HepG2 (cell line): Measurements from ENCODE around the gene PAFAH1B1. TPM values are rescaled to one million over a fixed set of nuclear protein-coding genes. Genes with fewer than 3 reads are reported as not detected.

Experiments
- DMAP1 ChIP-seq: IDR thresholded peaks from 2 replicates; pipeline ENCODE4 v1.6.1; 2016
- EP300 ChIP-seq, 3 experiments: sonication (generic) in 1 of 3; formaldehyde crosslinking in 1 of 3; IDR thresholded peaks; 2 replicates each; pipeline versions ENCODE4 v1.5.1 to v1.6.1; 2011 to 2020; ENCODE audit warnings: low read depth in 2 of 3, low read length in 2 of 3, borderline replicate concordance in 1 of 3, improper control_type of control experiment in 1 of 3, mild to moderate bottlenecking in 1 of 3, missing genetic modification reagents in 1 of 3, moderate library complexity in 1 of 3
- GABPA ChIP-seq, 2 experiments: IDR thresholded peaks; 2 replicates each; pipeline ENCODE4 v1.6.1; 2011 to 2016; ENCODE audit warnings: low read depth in 2 of 2, low read length in 1 of 2, missing biosample characterization in 1 of 2, missing genetic modification characterization in 1 of 2
- JARID2 ChIP-seq: sonication (generic); formaldehyde crosslinking; IDR thresholded peaks from 2 replicates; pipeline ENCODE4 v1.8.1; 2023; ENCODE audit warnings: missing genetic modification reagents, inconsistent platforms; ENCODE audit not compliant: insufficient replicate concordance
- KDM1A ChIP-seq: IDR thresholded peaks from 2 replicates; pipeline ENCODE4 v1.6.1; 2016; ENCODE audit warnings: missing compliant biosample characterization
- KLF15 ChIP-seq: sonication (generic); formaldehyde crosslinking; IDR thresholded peaks from 2 replicates; pipeline ENCODE4 v1.8.1; 2023; ENCODE audit warnings: borderline replicate concordance, mild to moderate bottlenecking, inconsistent platforms, missing genetic modification reagents, mixed read lengths
- MAF1 ChIP-seq: sonication (generic); formaldehyde crosslinking; IDR thresholded peaks from 2 replicates; pipeline ENCODE4 v1.5.0; 2020; ENCODE audit warnings: missing genetic modification reagents, borderline replicate concordance
- MED1 ChIP-seq: sonication (generic); formaldehyde crosslinking; IDR thresholded peaks from 2 replicates; pipeline ENCODE4 v1.4.0; 2020; ENCODE audit warnings: missing genetic modification reagents
- MED13 ChIP-seq: sonication (generic); formaldehyde crosslinking; IDR thresholded peaks from 2 replicates; pipeline ENCODE4 v1.5.0; 2020; ENCODE audit warnings: missing genetic modification reagents
- MEIS1 ChIP-seq: sonication (generic); formaldehyde crosslinking; IDR thresholded peaks from 2 replicates; pipeline ENCODE4 v1.9.0; 2021; ENCODE audit warnings: mild to moderate bottlenecking, missing genetic modification reagents, moderate library complexity, borderline replicate concordance
- MIXL1 ChIP-seq: IDR thresholded peaks from 2 replicates; pipeline ENCODE4 v1.6.1; 2016
- RBFOX2 ChIP-seq: fragments of 200-400 bp; formaldehyde crosslinking; IDR thresholded peaks from 2 replicates; pipeline ENCODE4 v1.6.1; 2017; ENCODE audit warnings: low read depth, mild to moderate bottlenecking, low read length
- RCOR2 ChIP-seq: IDR thresholded peaks from 2 replicates; pipeline ENCODE4 v1.6.1; 2016; ENCODE audit warnings: missing biosample characterization, missing genetic modification reagents
- RFX3 ChIP-seq: IDR thresholded peaks from 2 replicates; pipeline ENCODE4 v1.6.1; 2016; ENCODE audit warnings: missing biosample characterization, missing genetic modification reagents
- TGIF2 ChIP-seq: IDR thresholded peaks from 2 replicates; pipeline ENCODE4 v1.6.1; 2016; ENCODE audit warnings: control low read depth, missing compliant biosample characterization
- ZFYVE20 ChIP-seq: sonication (generic); formaldehyde crosslinking; IDR thresholded peaks from 2 replicates; pipeline ENCODE4 v1.8.0; 2023; ENCODE audit warnings: low read depth, mild to moderate bottlenecking, moderate library complexity, missing genetic modification reagents, borderline replicate concordance
- ZKSCAN5 ChIP-seq: sonication (generic); formaldehyde crosslinking; IDR thresholded peaks from 2 replicates; pipeline ENCODE4 v1.5.1; 2020; ENCODE audit warnings: mild to moderate bottlenecking, missing genetic modification reagents
- ZNF138 ChIP-seq: sonication (generic); formaldehyde crosslinking; IDR thresholded peaks from 2 replicates; pipeline ENCODE4 v1.5.0; 2020; ENCODE audit warnings: mild to moderate bottlenecking, low read depth, missing genetic modification reagents
- ZNF503 ChIP-seq: sonication (generic); formaldehyde crosslinking; IDR thresholded peaks from 2 replicates; pipeline ENCODE4 v1.4.0; 2020; ENCODE audit warnings: missing genetic modification reagents
- ZNF816 ChIP-seq: sonication (generic); formaldehyde crosslinking; IDR thresholded peaks from 2 replicates; pipeline ENCODE4 v1.8.0; 2022; ENCODE audit warnings: missing genetic modification reagents, mild to moderate bottlenecking, borderline replicate concordance
- polyA plus RNA-seq, 8 experiments: library from polyadenylated mRNA; depleted of rRNA in 3 of 8; stranded (reverse) in 7 of 8; unstranded in 1 of 8; fragments of >200 nt; fragmentation: Illumina TruSeq in 4 of 8; extraction: Trizol in 4 of 8; gene quantifications; 2 replicates each; pipeline versions ENCODE4 v1.2.1 to v1.2.3, GENCODE V29; 2011 to 2016; ENCODE audit warnings: low read depth in 4 of 8, missing spikeins in 1 of 8, mixed read lengths in 1 of 8; ENCODE audit not compliant: insufficient read depth in 1 of 8
- total RNA-seq, 5 experiments: library from RNA; depleted of rRNA; stranded (reverse); fragments of >200 nt; fragmentation: Illumina TruSeq; extraction: Trizol; gene quantifications; 2 replicates each; pipeline ENCODE4 v1.2.3, GENCODE V29; 2016; ENCODE audit warnings: low read depth in 1 of 5
- TF ChIP-seq, protein P1 (sequence below): sonication (generic); formaldehyde crosslinking; IDR thresholded peaks from 2 replicates; pipeline ENCODE4 v1.4.0; 2020; ENCODE audit warnings: missing genetic modification reagents
- TF ChIP-seq, protein P2 (sequence below): sonication (generic); formaldehyde crosslinking; IDR thresholded peaks from 2 replicates; pipeline ENCODE4 v1.4.0; 2020; ENCODE audit warnings: mild to moderate bottlenecking, missing genetic modification reagents

Gene PAFAH1B1
- total and polyA plus RNA-seq, 2 of the 13 experiments (the other 11 are each of a cell fraction or from before 2014, with no cell fraction given), result 46.0 to 64.9 TPM

GRCh38 chr17:2710803-2711607, 117.6 kb downstream of the PAFAH1B1 start (continued):
- TF ChIP-seq KDM1A (CRISPR knock-in tag) (no peak), ZFYVE20 (CRISPR knock-in tag) (0 out of 2 replicates have a peak, but pooled peaks have one; percentile 55), DMAP1 (0 out of 2 replicates have a peak, but pooled peaks have one; percentile 31), MAF1 (CRISPR knock-in tag) (no peak), KLF15 (CRISPR knock-in tag) (peak; percentile 38; the same call in 1 of the 2 replicates), ZNF816 (CRISPR knock-in tag) (no peak), JARID2 (CRISPR knock-in tag) (no peak), RBFOX2 (peak; percentile 86), ZNF138 (peak; percentile 24; the same call in 1 of the 2 replicates), TGIF2 (CRISPR knock-in tag) (peak; percentile 92), MED13 (CRISPR knock-in tag) (peak; percentile 75; the same call in 1 of the 2 replicates), EP300 (IDR thresholded peaks at IDR 0.05; ENCODE audit: low read depth in 2 of 2, low read length in 2 of 2) (peak in 1 of 2 experiments; percentile 40; a peak in 1 of 4 replicates), EP300 (CRISPR knock-in tag; IDR thresholded peaks at IDR 0.05; ENCODE audit: borderline replicate concordance) (peak; percentile 41; the same call in 1 of the 2 replicates), MIXL1 (no peak), MED1 (CRISPR knock-in tag) (peak; percentile 17; the same call in 1 of the 2 replicates), ZKSCAN5 (CRISPR knock-in tag) (no peak), MEIS1 (CRISPR knock-in tag) (no peak), RFX3 (CRISPR knock-in tag) (no peak), RCOR2 (no peak), ZNF503 (peak; percentile 32; the same call in 1 of the 2 replicates), GABPA (IDR thresholded peaks at IDR 0.05; ENCODE audit: low read depth, low read length) (no peak), GABPA (CRISPR knock-in tag; IDR thresholded peaks at IDR 0.05; ENCODE audit: low read depth) (0 out of 2 replicates have a peak, but pooled peaks have one; percentile 20)
- TF ChIP-seq, protein P1, sequence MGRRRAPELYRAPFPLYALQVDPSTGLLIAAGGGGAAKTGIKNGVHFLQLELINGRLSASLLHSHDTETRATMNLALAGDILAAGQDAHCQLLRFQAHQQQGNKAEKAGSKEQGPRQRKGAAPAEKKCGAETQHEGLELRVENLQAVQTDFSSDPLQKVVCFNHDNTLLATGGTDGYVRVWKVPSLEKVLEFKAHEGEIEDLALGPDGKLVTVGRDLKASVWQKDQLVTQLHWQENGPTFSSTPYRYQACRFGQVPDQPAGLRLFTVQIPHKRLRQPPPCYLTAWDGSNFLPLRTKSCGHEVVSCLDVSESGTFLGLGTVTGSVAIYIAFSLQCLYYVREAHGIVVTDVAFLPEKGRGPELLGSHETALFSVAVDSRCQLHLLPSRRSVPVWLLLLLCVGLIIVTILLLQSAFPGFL (CRISPR knock-in tag), result no peak
- TF ChIP-seq, protein P2, sequence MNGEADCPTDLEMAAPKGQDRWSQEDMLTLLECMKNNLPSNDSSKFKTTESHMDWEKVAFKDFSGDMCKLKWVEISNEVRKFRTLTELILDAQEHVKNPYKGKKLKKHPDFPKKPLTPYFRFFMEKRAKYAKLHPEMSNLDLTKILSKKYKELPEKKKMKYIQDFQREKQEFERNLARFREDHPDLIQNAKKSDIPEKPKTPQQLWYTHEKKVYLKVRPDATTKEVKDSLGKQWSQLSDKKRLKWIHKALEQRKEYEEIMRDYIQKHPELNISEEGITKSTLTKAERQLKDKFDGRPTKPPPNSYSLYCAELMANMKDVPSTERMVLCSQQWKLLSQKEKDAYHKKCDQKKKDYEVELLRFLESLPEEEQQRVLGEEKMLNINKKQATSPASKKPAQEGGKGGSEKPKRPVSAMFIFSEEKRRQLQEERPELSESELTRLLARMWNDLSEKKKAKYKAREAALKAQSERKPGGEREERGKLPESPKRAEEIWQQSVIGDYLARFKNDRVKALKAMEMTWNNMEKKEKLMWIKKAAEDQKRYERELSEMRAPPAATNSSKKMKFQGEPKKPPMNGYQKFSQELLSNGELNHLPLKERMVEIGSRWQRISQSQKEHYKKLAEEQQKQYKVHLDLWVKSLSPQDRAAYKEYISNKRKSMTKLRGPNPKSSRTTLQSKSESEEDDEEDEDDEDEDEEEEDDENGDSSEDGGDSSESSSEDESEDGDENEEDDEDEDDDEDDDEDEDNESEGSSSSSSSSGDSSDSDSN (CRISPR knock-in tag), result peak; percentile 63
